NCI-H226 (cell line): ENCODE measurements around the gene DYNC1LI2.
"Not testable (repeated sequence)": the region's sequence is repeated elsewhere in the genome, so short reads cannot be mapped to it uniquely, and the experiment has no call there.

ENCODE experiments used
- DNase-seq: peaks from one replicate; pipeline ENCODE4 v3.0.0-alpha.2; 2015

The DYNC1LI2 gene

GRCh38 chr16:66695935-66696668, 55.3 kb downstream of the DYNC1LI2 start:
- DNase-seq, result no peak

GRCh38 chr16:66695471-66695934, 55.9 kb downstream of the DYNC1LI2 start:
- no peak for DNase-seq

DNA sequence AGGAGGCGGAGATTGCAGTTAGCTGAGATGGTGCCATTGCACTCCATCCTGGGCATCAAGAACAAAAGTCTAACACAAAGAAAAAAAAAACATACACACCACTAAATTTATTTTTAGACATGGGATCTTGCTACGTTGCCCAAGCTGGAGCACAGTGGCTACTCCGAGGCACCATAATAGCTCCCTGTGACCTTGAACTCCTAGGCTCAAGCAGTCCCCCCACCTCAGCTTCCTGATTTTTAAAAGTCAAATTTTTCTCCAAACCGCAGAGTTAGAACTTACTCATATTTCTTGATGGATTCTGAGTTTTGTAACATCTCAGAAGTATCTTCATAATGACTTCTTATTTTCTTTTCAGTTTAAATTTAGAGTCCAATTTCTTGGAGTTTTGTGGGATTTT, 58.3 kb downstream of the DYNC1LI2 start:
- DNase-seq, result no peak

GRCh38 chr16:66692341-66692740, 59.1 kb downstream of the DYNC1LI2 start:
- DNase-seq, result peak; percentile 22

DNA sequence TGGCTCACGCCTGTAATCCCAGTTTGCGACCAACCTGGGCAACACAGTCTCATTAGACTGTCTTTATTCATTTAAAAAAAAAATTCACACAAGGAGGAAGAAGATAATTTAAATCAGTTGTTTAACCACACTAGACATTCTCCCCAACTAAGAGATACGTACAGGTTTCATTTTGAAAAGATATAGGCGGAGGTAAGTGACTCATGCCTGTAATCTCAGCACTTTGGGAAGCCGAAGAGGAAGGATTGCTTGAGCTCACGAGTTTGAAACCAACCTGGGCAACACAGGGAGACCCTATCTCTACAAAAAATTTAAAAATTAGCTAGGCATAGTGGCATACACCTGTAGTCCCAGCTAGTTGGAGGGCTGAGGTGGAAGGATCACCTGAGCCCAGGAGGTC, 60.2 kb downstream of the DYNC1LI2 start:
- DNase-seq, result no peak

GRCh38 chr16:66690106-66690847, 61.1 kb downstream of the DYNC1LI2 start:
- DNase-seq, result no peak

DNA sequence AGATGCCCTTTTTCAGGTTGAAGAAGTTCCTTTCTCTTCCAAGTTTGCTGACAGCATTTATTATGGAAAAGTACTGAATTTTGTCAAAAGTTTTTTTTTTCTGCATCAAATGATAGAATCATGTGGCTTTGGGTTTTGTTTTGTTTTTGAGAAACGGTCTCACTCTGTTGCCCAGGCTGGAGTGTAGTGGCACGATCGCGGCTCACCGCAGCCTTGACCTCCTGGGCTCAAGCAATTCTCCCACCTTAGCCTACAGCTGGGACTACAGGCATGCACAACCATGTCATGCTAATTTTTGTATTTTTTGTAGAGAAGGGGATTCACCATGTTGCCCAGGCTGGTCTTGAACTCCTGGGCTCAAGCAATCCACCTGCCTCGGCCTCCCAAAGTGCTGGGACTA, 62.1 kb downstream of the DYNC1LI2 start:
- no peak for DNase-seq

- no peak for DNase-seq
Measured at GRCh38 chr16:66687906-66688625, 63.3 kb downstream of the DYNC1LI2 start.

GRCh38 chr16:66685501-66686115, 65.8 kb downstream of the DYNC1LI2 start:
- DNase-seq, result not testable (repeated sequence)

- DNase-seq, result no peak
Measured at GRCh38 chr16:66682271-66682670, 69.1 kb downstream of the DYNC1LI2 start.

DNA sequence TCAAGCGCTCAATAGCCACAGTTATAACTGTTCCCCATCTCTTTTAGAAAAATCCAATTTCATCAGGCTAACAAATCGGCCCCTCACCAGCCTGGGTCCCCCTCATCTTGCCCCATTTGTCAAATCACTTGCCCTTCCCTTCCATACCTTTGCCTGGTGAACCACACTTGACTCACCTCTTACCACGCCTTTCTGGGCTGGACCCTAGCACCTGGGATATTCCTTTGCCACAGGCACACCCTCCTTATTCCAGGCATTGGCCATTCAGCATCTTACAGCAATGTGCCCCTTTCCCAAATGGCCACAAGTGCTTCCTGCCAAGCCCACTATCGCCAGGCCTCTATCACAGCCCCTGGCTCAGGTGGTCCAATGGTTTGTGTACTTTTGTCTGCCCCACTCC, 69.7 kb downstream of the DYNC1LI2 start:
- no peak for DNase-seq

GRCh38 chr16:66678337-66678736, 73.1 kb downstream of the DYNC1LI2 start:
- DNase-seq, result no peak

DNA sequence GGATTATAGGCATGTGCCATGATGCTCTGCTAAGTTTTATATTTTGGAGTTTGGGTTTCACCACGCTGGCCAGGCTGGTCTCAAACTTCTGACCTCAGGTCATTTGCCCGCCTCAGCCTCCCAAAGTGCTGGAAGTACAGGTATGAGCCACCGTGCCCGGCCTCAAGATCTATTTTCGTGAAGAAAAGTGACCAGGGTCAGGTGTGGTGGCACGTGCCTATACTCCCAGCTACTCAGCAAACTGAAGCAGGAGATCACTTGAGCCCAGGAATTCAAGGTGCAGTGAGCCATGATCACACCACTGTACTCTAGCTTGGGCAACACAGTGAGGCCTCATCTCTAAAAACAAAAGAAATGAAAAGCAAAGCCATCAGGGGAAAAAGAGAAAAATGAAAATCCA, 73.6 kb downstream of the DYNC1LI2 start:
- DNase-seq, result no peak

DNA sequence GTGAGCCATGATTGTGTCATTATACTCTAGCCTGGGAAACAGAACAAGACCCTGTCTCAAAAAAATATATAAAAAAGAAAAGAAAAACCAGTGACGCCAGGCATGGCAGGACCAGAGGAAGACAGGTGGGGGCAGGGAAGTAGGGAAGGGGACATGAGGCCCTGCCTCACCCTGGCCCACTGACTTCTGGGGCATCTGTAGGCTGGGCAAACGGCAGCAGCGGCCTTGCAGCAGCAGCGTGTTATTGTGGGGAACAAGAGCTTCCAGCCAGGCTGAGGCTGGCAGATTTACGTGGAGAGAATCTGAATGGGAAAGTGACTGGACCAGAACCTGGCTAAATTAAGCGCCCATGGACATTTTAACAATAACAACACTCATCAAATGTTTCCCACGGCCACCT, 74.2 kb downstream of the DYNC1LI2 start:
- DNase-seq, result no peak

DNA sequence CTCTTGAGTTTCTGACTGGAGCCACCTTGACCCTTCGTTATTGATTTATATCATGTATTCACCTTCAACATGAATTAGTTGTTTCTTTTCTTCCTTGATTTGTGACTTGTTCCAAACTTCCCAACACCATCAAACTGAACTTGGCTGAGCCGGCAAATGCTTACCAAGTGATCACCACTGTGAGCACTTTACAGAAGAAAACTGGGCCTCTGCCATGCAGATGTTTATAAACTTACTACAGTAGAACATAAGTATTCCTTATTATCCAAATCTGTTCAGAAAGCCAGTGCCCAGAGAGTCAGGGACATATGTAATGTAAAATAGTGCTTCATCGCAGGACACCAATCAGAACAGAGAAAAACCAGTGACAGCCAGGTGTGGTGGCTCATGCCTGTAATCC, 74.8 kb downstream of the DYNC1LI2 start:
- no peak for DNase-seq

GRCh38 chr16:66673691-66674090, 77.7 kb downstream of the DYNC1LI2 start:
- DNase-seq, result no peak
